A673 (cell line): ENCODE results near the gene F2R. TPM values are rescaled to one million over a fixed set of nuclear protein-coding genes. Genes with fewer than 3 reads are reported as not detected.
A peak's percentile ranks its signal among the peaks of the same experiment; 100 is the strongest.

Source experiments
- BruUV-seq: library from RNA; stranded (reverse); fragments of 400-500 nt; replicated peaks from 2 replicates; lab custom pipeline; 2021; lab: Mats Ljungman, UMichigan
- CTCF ChIA-PET: fragments of 300-600 bp; sonication (Branson Sonifier 250); formaldehyde crosslinking; loops from one replicate; lab custom pipeline; 2022; ENCODE audit warnings: antibody characterized with exemption; lab: Charles Lee
- POLR2A ChIA-PET: fragments of 300-600 bp; sonication (Branson Sonifier 250); formaldehyde crosslinking; loops from one replicate; lab custom pipeline; 2022; ENCODE audit warnings: antibody characterized with exemption; ENCODE audit not compliant: low non-redundant PET; lab: Charles Lee
- DNase-seq: peaks from one replicate; pipeline ENCODE4 v3.0.0-alpha.2; 2015; ENCODE audit warnings: low spot score
- H3K27ac ChIP-seq: fragments of 200-600 bp; sonication (generic); 2 replicates; pipeline ENCODE4 v1.5.1; 2016; ENCODE audit warnings: mixed run types, low read depth, mild to moderate bottlenecking, mixed read lengths, antibody characterized with exemption, low read length; ENCODE audit not compliant: poor library complexity, severe bottlenecking
- H3K27me3 ChIP-seq: fragments of 200-600 bp; sonication (generic); replicated peaks from 2 replicates; pipeline ENCODE4 v1.6.1; 2017; ENCODE audit warnings: mixed run types, low read depth, mild to moderate bottlenecking, mixed read lengths, antibody characterized with exemption, low read length; ENCODE audit not compliant: insufficient read depth, poor library complexity
- H3K36me3 ChIP-seq: fragments of 200-600 bp; sonication (generic); 2 replicates; pipeline ENCODE4 v1.6.1; 2016; ENCODE audit warnings: mixed run types, mild to moderate bottlenecking, mixed read lengths, antibody characterized with exemption, low read length; ENCODE audit not compliant: insufficient read depth, poor library complexity, severe bottlenecking
- H3K4me1 ChIP-seq: fragments of 200-600 bp; sonication (generic); 2 replicates; pipeline ENCODE4 v1.6.1; 2017; ENCODE audit warnings: mixed run types, mild to moderate bottlenecking, mixed read lengths, antibody characterized with exemption, low read length; ENCODE audit not compliant: insufficient read depth, poor library complexity, severe bottlenecking
- H3K4me3 ChIP-seq: fragments of 200-600 bp; sonication (generic); 2 replicates; pipeline ENCODE4 v1.5.1; 2016; ENCODE audit warnings: low read depth, mixed run types, mild to moderate bottlenecking, mixed read lengths, low read length; ENCODE audit not compliant: poor library complexity, severe bottlenecking
- H3K9me3 ChIP-seq: fragments of 200-600 bp; sonication (generic); 2 replicates; pipeline ENCODE4 v1.6.1; 2016; ENCODE audit warnings: mixed run types, low read depth, mild to moderate bottlenecking, mixed read lengths, antibody characterized with exemption, low read length; ENCODE audit not compliant: poor library complexity, severe bottlenecking
- CTCF ChIP-seq: fragments of 300-800, 200-600 bp; sonication (generic); conservative IDR thresholded peaks from 2 replicates; pipeline ENCODE4 v1.5.1; 2017; ENCODE audit warnings: low read depth, mild to moderate bottlenecking, antibody characterized with exemption, low read length, moderate library complexity, mixed read lengths
- EZH2 ChIP-seq: fragments of 200-600 bp; sonication (generic); IDR thresholded peaks from 2 replicates; pipeline ENCODE4 v1.6.1; 2017; ENCODE audit warnings: borderline replicate concordance, low read depth, mild to moderate bottlenecking, mixed read lengths, antibody characterized with exemption, low read length; ENCODE audit not compliant: poor library complexity, severe bottlenecking
- intact Hi-C: fragments of 100-400 bp; cut with micrococcal nuclease; formaldehyde crosslinking; loops from one replicate; pipeline ENCODE4 v1.10.0; 2022; ENCODE audit not compliant: unreplicated experiment
- total RNA-seq: library from RNA; stranded (reverse); gene quantifications from 2 replicates; pipeline ENCODE4 v1.2.3, GENCODE V29; 2021

Gene F2R
- total RNA-seq, 1 experiment from 2014 or later, result 83.3 TPM

GRCh38 chr5:76690037-76690679 lies 25.8 kb upstream of the F2R start:
- TSS peak; percentile 30 for BruUV-seq
- CTCF ChIA-PET, result no interaction called here
- no peak for DNase-seq
- Histone ChIP-seq H3K4me3 (no peak overlapping the region), H3K27ac (peak overlapping the region; percentile 60), H3K9me3 (no peaks in the 10 kb centered on the region), H3K36me3 (peaks cover 5% of the 10 kb centered on the region), H3K27me3 (no peaks in the 10 kb centered on the region), H3K4me1 (peaks cover 67% of the 10 kb centered on the region)
- POLR2A ChIA-PET, result no interaction called here
- TF ChIP-seq CTCF (no peak), EZH2 (no peak)
- intact Hi-C loops, result no loop called here

GRCh38 chr5:76690704-76691466 lies 25.0 kb upstream of the F2R start:
- Histone ChIP-seq H3K27ac (no peak overlapping the region), H3K4me1 (peaks cover 66% of the 10 kb centered on the region), H3K36me3 (peaks cover 5% of the 10 kb centered on the region), H3K9me3 (no peaks in the 10 kb centered on the region), H3K4me3 (no peak overlapping the region), H3K27me3 (no peaks in the 10 kb centered on the region)
- BruUV-seq, result no TSS peak
- CTCF ChIA-PET, result no interaction called here
- POLR2A ChIA-PET, result no interaction called here
- intact Hi-C loops, result no loop called here
- DNase-seq, result no peak
- TF ChIP-seq EZH2 (no peak), CTCF (no peak)

- Histone ChIP-seq H3K27ac (no peak overlapping the region), H3K36me3 (peaks cover 4% of the 10 kb centered on the region), H3K4me3 (no peak overlapping the region), H3K9me3 (no peaks in the 10 kb centered on the region), H3K27me3 (no peaks in the 10 kb centered on the region), H3K4me1 (peaks cover 71% of the 10 kb centered on the region)
- TF ChIP-seq CTCF, result no peak
- no peak for TF ChIP-seq EZH2
- POLR2A ChIA-PET, result no interaction called here
- peak; percentile 72 for DNase-seq
- intact Hi-C loops, result no loop called here
- BruUV-seq, result no TSS peak
- CTCF ChIA-PET, result no interaction called here
Measured at GRCh38 chr5:76691467-76692273, 24.3 kb upstream of the F2R start.
